Measurements from ENCODE around the gene CHMP3.

Gene CHMP3

GRCh38 chr2:86480105-86480504, 83.1 kb downstream of the CHMP3 start:
- no peaks in the 10 kb centered on the region for H3K27me3 ChIP-seq (ENCODE audit: low read length)
- H3K4me3 ChIP-seq (ENCODE audit: insufficient read depth, low read length, poor library complexity, severe bottlenecking): no peak overlapping the region
- TF ChIP-seq CTCF (IDR thresholded peaks at IDR 0.05; ENCODE audit: insufficient read depth, low read length, poor library complexity, severe bottlenecking) (no peak), EZH2phosphoT487 (conservative IDR thresholded peaks at IDR 0.05; ENCODE audit: low read length) (no peak)
- H3K4me2 ChIP-seq (ENCODE audit: low read depth, low read length, poor library complexity, severe bottlenecking): no peak overlapping the region
- H3K36me3 ChIP-seq (ENCODE audit: low read length): peaks cover 48% of the 10 kb centered on the region
- no peaks in the 10 kb centered on the region for H3K79me2 ChIP-seq (ENCODE audit: insufficient read depth, low read length)
- no peak overlapping the region for H2AFZ ChIP-seq (ENCODE audit: low read depth, low read length, severe bottlenecking)
- H3K27ac ChIP-seq (ENCODE audit: low read depth, low read length): no peak overlapping the region
- peaks cover 4% of the 10 kb centered on the region; the same call in 1 of the 2 replicates for H3F3A ChIP-seq (ENCODE audit: insufficient read depth)
- no peaks in the 10 kb centered on the region for H4K20me1 ChIP-seq (ENCODE audit: low read depth, low read length)
- H3K9me3 ChIP-seq (ENCODE audit: insufficient read depth, low read length): no peaks in the 10 kb centered on the region
- H3K9me2 ChIP-seq (replicated peaks; ENCODE audit: insufficient read depth, low read length): no peaks in the 10 kb centered on the region
- H3K9ac ChIP-seq (ENCODE audit: low read length): no peak overlapping the region

- Histone ChIP-seq H4K20me1 (ENCODE audit: low read depth, low read length) (no peaks in the 10 kb centered on the region), H3K4me2 (ENCODE audit: low read depth, low read length, poor library complexity, severe bottlenecking) (no peak overlapping the region), H3K9me2 (replicated peaks; ENCODE audit: insufficient read depth, low read length) (no peaks in the 10 kb centered on the region), H2AFZ (ENCODE audit: low read depth, low read length, severe bottlenecking) (no peak overlapping the region), H3K27ac (ENCODE audit: low read depth, low read length) (no peak overlapping the region), H3F3A (ENCODE audit: insufficient read depth) (peaks cover 4% of the 10 kb centered on the region; the same call in 1 of the 2 replicates), H3K4me3 (ENCODE audit: insufficient read depth, low read length, poor library complexity, severe bottlenecking) (no peak overlapping the region), H3K79me2 (ENCODE audit: insufficient read depth, low read length) (no peaks in the 10 kb centered on the region), H3K9ac (ENCODE audit: low read length) (no peak overlapping the region), H3K36me3 (ENCODE audit: low read length) (peaks cover 39% of the 10 kb centered on the region), H3K27me3 (ENCODE audit: low read length) (no peaks in the 10 kb centered on the region), H3K9me3 (ENCODE audit: insufficient read depth, low read length) (no peaks in the 10 kb centered on the region)
- TF ChIP-seq CTCF (IDR thresholded peaks at IDR 0.05; ENCODE audit: insufficient read depth, low read length, poor library complexity, severe bottlenecking) (no peak), EZH2phosphoT487 (conservative IDR thresholded peaks at IDR 0.05; ENCODE audit: low read length) (no peak)
Measured at GRCh38 chr2:86477349-86477748, 85.9 kb downstream of the CHMP3 start.

- Histone ChIP-seq H3K4me3 (ENCODE audit: insufficient read depth, low read length, poor library complexity, severe bottlenecking) (no peak overlapping the region), H3K4me2 (ENCODE audit: low read depth, low read length, poor library complexity, severe bottlenecking) (no peak overlapping the region), H3F3A (ENCODE audit: insufficient read depth) (peaks cover 4% of the 10 kb centered on the region; the same call in 1 of the 2 replicates), H2AFZ (ENCODE audit: low read depth, low read length, severe bottlenecking) (no peak overlapping the region), H3K9me3 (ENCODE audit: insufficient read depth, low read length) (no peaks in the 10 kb centered on the region), H3K36me3 (ENCODE audit: low read length) (peaks cover 43% of the 10 kb centered on the region), H3K9me2 (replicated peaks; ENCODE audit: insufficient read depth, low read length) (no peaks in the 10 kb centered on the region), H3K9ac (ENCODE audit: low read length) (no peak overlapping the region), H4K20me1 (ENCODE audit: low read depth, low read length) (no peaks in the 10 kb centered on the region), H3K27ac (ENCODE audit: low read depth, low read length) (no peak overlapping the region), H3K79me2 (ENCODE audit: insufficient read depth, low read length) (no peaks in the 10 kb centered on the region), H3K27me3 (ENCODE audit: low read length) (no peaks in the 10 kb centered on the region)
- TF ChIP-seq CTCF (IDR thresholded peaks at IDR 0.05; ENCODE audit: insufficient read depth, low read length, poor library complexity, severe bottlenecking) (no peak), EZH2phosphoT487 (conservative IDR thresholded peaks at IDR 0.05; ENCODE audit: low read length) (no peak)
Measured at GRCh38 chr2:86476918-86477317, 86.3 kb downstream of the CHMP3 start.

Data from SU-DHL-6 (cell line).